ENCODE measurements around the gene AQP11.

GRCh38 chr11:77617892-77618291 is 28.1 kb downstream of the AQP11 start:
- TF ChIP-seq POLR2A (IDR thresholded peaks at IDR 0.05) (no peak), CTCF (IDR thresholded peaks at IDR 0.05) (no peak)
